T47D (cell line): Measurements from ENCODE around the gene DMGDH.

Source experiments
- DNase-seq, 2 experiments: peaks; one replicate each; pipeline versions ENCODE4 v3.0.0 to v3.0.0-alpha.2; 2011 to 2012; ENCODE audit warnings: low read depth in 1 of 2, low spot score in 1 of 2
- JUND ChIP-seq: IDR thresholded peaks from 2 replicates; pipeline ENCODE4 v1.6.1; 2012; ENCODE audit warnings: low read depth
- in situ Hi-C: cut with HindIII; loops from 2 replicates; pipeline ENCODE4 v1.10.0; 2016; ENCODE audit warnings: low sequenced_read_pairs, low pct_unique_long_range_greater_than_20kb

The DMGDH gene

GRCh38 chr5:79050498-79050897, 19.0 kb downstream of the DMGDH start:
- TF ChIP-seq JUND: no peak
- DNase-seq: no peak
- in situ Hi-C loops: no loop called here

DNA sequence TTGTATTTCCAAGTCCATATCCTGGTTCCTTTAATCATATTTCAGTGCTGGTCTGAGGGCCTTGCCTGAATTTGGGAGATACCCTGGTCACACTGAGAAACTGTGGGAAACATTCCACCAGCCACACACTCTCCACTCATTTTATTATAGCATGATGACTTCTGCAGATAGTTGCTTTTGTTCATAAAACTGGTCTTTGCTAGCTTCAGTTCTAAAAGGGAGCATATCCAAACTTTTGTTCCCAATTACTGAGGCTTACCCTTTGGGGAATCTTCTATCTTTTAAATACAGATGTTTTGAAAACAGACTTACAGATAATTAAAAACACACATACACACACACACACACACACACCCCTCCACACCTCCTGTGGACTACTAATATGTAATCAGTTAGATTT, 21.0 kb downstream of the DMGDH start:
- in situ Hi-C loops: no loop called here
- DNase-seq: no peak
- TF ChIP-seq JUND: no peak

DNA sequence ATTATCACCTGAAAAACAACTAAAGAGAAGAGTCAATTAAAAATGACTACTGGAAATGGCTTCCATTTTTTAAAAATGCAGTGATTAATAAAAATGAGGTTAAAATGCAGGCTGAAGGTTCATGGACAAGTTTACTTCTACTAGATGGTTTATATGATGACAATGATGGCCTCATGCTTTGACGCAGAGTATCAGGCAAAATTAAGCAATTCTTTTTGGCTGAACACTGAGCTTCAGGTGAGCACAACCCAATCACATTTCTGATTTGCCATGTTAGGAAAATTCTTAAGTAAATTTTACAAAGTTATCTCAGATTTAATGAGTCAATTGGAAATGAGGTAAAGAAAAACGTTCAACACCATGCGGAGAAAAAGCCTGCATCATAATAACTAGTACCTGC, 22.3 kb downstream of the DMGDH start:
- no peak for DNase-seq
- in situ Hi-C loops: no loop called here
- no peak for TF ChIP-seq JUND

GRCh38 chr5:79042188-79042587, 27.3 kb downstream of the DMGDH start:
- DNase-seq: no peak
- no peak for TF ChIP-seq JUND
- in situ Hi-C loops: no loop called here

DNA sequence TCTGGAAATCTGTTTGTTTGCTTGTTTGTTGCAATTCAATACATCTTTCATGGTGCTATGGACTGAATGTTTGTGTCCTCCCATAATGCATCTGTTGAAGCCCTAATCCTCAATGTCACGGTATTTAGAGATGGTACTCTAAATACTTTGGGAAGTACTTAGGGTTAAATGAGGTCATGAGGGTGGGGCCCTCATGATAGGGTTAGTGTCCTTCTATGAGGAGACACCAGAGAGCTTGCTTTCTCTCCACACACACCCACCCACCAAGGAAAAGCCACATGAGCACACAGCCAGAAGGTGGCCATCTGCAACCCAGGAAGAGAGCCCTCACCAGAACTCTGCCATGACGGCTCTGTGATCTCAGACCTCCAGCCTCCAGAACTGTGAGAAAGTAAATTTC, 32.7 kb downstream of the DMGDH start:
- TF ChIP-seq JUND: no peak
- no peak for DNase-seq
- in situ Hi-C loops: no loop called here

DNA sequence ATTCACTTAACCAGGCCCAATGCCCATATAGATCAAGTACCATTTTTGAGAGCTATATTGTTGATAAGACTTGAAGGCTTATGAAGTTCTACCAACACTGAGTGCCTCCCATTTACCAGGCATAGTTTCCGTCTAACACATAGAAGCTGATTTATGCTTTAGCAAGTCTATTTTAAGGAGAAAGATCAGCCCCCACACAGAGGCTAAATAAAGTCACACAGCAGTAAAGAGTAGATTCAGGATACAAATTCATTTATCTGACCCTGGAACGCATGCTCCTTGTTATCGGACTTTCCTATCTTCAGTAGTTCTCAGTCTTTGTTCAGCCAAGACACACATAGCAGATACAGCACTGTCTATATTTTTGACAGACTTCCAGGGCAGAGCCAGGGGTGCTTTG, 34.2 kb downstream of the DMGDH start:
- no peak for DNase-seq
- in situ Hi-C loops: no loop called here
- TF ChIP-seq JUND: no peak

GRCh38 chr5:79032782-79033181, 36.7 kb downstream of the DMGDH start:
- no peak for TF ChIP-seq JUND
- in situ Hi-C loops: no loop called here
- DNase-seq: no peak

DNA sequence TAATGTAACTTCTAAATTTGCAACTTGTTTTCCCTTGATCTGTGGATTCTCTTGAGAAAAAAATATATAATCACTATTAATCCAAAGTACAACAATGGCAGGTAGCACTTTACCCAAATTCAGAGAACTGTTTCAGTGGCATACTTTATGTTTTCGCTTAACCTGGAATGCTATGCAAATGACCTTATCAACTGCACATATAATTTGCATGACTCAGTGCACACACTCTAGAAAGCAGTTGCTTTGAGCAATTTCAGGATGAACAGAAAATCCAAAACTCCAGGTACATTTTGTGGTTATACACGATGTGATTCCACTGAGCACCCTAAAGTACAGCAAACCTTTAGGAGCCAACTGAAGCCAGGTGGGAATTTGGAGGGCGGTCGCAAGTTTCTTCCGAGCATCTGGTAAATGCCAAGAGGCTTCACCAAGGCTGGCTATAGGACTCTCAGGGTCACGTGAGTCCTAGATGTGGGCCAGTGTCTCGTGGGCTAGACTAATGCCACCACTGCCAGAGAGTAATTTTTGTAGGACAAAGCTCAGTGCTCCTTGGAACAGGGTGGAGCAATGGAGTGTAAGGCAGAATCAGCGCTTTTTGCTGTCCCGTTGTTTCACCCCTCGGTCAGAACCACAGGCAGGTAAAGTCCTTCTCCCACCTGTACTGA, 37.3 kb downstream of the DMGDH start:
- no peak for DNase-seq
- in situ Hi-C loops: no loop called here
- TF ChIP-seq JUND: no peak

DNA sequence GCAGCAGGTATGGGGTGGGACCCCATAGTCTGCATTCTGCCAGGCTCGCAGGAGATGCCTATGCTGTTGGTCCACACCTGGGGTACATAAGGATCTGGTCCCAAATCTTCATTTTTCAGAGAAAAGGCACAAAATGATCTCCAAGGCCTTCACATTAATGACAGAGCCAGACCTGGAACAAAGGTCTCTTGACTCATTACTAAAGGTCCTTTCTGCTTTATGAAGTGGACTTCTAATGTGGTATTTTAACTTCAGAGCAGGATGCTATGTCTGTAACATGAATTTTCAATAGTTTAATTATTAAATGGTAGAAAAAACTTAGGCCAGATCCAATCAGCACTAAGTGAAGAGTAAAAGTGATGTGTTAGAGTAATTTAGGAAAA, 38.0 kb downstream of the DMGDH start:
- no peak for TF ChIP-seq JUND
- no peak for DNase-seq
- in situ Hi-C loops: no loop called here

DNA sequence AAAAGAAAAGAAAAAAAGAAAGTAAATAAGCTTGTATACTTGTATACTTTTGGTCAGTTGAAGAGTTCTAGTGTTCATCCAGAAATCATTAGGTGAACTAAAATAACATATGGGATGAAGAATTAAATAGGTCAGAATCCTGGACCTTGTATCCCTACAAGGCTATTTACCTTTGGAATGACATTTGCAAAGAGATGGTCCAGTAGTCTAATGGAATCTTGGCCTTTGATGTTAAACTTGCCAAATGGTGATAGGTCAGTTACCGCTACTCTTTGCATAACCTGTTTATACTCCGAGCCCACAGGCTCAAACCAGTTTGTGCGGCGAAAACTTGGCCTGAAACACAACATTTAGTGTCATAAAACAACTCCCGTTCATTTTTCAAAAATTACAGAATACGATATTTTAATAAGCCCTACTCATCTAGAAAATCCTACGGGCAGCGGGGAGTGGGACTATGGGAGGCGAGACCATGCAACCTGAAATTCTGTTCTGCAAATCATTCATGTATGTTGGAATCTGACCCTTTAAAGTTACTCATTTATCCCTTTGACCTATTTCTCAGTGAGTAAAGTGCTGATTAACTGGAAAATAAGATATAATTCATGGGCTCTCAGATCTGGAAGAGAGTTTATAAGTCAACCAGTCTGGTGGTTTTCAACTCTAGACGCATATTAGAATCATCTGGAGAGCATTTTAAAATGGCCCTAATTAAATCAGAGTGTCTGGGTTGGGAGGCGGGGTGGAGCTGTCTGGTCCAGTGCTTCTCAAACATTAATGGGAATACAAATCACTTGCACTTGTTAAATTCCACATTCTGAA, 38.6 kb downstream of the DMGDH start:
- TF ChIP-seq JUND: no peak
- in situ Hi-C loops: no loop called here
- no peak for DNase-seq

GRCh38 chr5:79025054-79025472, 44.4 kb downstream of the DMGDH start:
- TF ChIP-seq JUND: no peak
- in situ Hi-C loops: no loop called here
- DNase-seq: peak; percentile 11 to 67

DNA sequence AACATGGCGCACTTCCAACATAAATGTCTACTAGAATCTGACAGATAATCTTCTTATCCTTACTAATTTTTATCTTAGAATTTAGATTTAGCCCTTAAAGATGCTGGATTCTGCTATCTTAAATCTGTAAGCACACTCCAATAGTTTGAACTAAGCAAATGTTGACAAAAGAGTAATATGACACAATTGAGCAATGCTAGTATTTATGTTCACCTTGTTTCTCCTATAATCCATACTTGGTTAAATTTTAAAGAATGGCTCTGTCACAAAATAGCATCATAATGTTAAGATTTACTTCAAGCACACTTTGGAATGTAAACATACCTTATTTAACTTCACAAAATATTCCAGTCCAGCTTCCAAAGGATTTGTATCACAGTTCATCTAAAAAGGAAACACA, 45.5 kb downstream of the DMGDH start:
- DNase-seq: no peak
- no peak for TF ChIP-seq JUND
- in situ Hi-C loops: no loop called here

GRCh38 chr5:79023348-79023747, 46.1 kb downstream of the DMGDH start:
- DNase-seq: no peak
- in situ Hi-C loops: no loop called here
- no peak for TF ChIP-seq JUND

DNA sequence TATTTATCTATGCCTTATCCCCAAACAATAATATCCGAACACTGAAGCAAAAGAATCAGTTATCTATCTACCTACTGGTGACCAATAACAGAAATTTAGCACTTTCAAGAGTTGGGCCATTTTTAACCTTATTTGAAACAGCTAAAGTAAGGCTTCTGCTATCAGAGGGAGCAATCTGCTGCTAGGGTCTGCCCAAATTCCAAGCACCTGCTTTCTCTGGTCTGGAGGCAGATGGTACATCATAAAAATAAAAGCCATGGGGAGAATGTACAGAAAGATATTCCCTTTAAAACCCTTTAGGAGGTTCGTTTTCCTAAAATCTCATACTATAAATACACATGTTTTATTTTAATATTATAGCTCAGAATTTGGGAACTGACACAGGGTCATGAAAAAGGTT, 46.7 kb downstream of the DMGDH start:
- DNase-seq: no peak
- no peak for TF ChIP-seq JUND
- in situ Hi-C loops: no loop called here
